ENCODE results near the gene MAGI2. TPM values are rescaled to one million over a fixed set of nuclear protein-coding genes. Genes with fewer than 3 reads are reported as not detected.

The MAGI2 gene
- total RNA-seq, 2 experiments from 2014 or later = 0.03 to 0.17 TPM

DNA sequence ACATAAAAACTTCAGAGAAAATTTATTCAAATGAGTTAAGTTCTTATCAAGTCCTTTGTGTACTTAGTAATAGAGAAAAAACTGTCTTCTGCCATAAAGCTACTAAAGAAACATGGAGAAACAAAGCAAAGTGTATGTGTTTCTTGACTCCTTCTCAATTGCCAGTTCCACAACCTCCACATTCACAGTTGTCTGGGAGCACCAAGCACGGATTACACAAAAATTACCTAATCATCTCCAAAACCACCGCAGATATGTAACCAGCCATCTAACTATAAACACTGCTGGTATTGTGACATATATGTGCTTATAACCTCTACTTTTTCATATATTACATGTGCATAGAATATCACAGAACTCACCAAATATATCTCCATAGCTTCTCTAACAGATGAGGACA lies 23.1 kb downstream of the MAGI2 start:
- Histone ChIP-seq H3K4me1 (ENCODE audit: insufficient read depth, low read length, poor library complexity, severe bottlenecking) (no peaks in the 10 kb centered on the region), H3K79me2 (ENCODE audit: insufficient read depth, low read depth, low read length) (no peaks in the 10 kb centered on the region), H3K4me3 (ENCODE audit: low read depth, low read length, poor library complexity, severe bottlenecking) (no peak overlapping the region), H3K9me2 (ENCODE audit: insufficient read depth, low read length) (no peaks in the 10 kb centered on the region), H3K36me3 (ENCODE audit: insufficient read depth, low read length) (no peaks in the 10 kb centered on the region), H2AFZ (ENCODE audit: low read length) (no peak overlapping the region), H4K20me1 (ENCODE audit: insufficient read depth, low read length) (no peaks in the 10 kb centered on the region), H3K27ac (ENCODE audit: low read depth, low read length, poor library complexity, severe bottlenecking) (no peak overlapping the region), H3K9me3 (ENCODE audit: low read length) (no peaks in the 10 kb centered on the region), H3K4me2 (ENCODE audit: low read length) (no peak overlapping the region)
- no TSS peak for BruUV-seq (replicated peaks)
- ChIA-PET CTCF (ENCODE audit: unreplicated experiment) (no interaction called here), POLR2A (interaction anchor here (0.7 kb wide), 1 partner anchor 8 kb away, joined by 5 read pairs; no protein-coding TSS in a partner anchor)
- intact Hi-C loops (cut with micrococcal nuclease; ENCODE audit: unreplicated experiment) = no loop called here
- TF ChIP-seq CTCF (conservative IDR thresholded peaks at IDR 0.05; ENCODE audit: low read length) = no peak
- TF ChIP-seq EZH2phosphoT487 (IDR thresholded peaks at IDR 0.05; ENCODE audit: borderline replicate concordance, low read depth, low read length) = no peak
- DNase-seq (ENCODE audit: low spot score) = no peak

DNA sequence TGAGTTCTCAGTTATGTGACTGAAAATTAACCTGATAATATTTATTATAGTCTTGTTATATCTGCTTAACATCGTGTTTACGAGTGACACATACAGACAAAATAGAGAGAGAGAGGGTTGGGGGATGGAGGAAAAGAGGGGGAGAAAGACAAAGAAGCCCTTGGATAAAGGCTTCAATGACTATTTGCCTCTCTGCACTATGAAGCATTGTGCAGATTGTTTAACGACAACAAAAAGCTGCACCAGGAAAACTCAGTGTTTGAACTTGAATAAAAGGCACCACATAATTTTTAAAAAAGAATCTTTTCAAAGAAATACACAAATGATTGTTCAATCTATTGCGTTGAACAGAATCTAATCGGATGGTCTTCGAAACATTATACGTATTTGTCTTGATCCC lies 27.8 kb downstream of the MAGI2 start:
- Histone ChIP-seq H3K4me1 (ENCODE audit: insufficient read depth, low read length, poor library complexity, severe bottlenecking) (no peaks in the 10 kb centered on the region), H3K4me2 (ENCODE audit: low read length) (no peak overlapping the region), H3K9me3 (ENCODE audit: low read length) (no peaks in the 10 kb centered on the region), H3K27ac (ENCODE audit: low read depth, low read length, poor library complexity, severe bottlenecking) (no peak overlapping the region), H4K20me1 (ENCODE audit: insufficient read depth, low read length) (no peaks in the 10 kb centered on the region), H3K36me3 (ENCODE audit: insufficient read depth, low read length) (no peaks in the 10 kb centered on the region), H3K9me2 (ENCODE audit: insufficient read depth, low read length) (no peaks in the 10 kb centered on the region), H3K79me2 (ENCODE audit: insufficient read depth, low read depth, low read length) (no peaks in the 10 kb centered on the region), H3K4me3 (ENCODE audit: low read depth, low read length, poor library complexity, severe bottlenecking) (no peak overlapping the region), H2AFZ (ENCODE audit: low read length) (no peak overlapping the region)
- ChIA-PET POLR2A (interaction anchor here (0.7 kb wide), 1 partner anchor 60 kb away, joined by 4 read pairs; no protein-coding TSS in a partner anchor), CTCF (ENCODE audit: unreplicated experiment) (no interaction called here)
- TF ChIP-seq CTCF (conservative IDR thresholded peaks at IDR 0.05; ENCODE audit: low read length) (no peak), EZH2phosphoT487 (IDR thresholded peaks at IDR 0.05; ENCODE audit: borderline replicate concordance, low read depth, low read length) (no peak)
- no TSS peak for BruUV-seq (replicated peaks)
- no peak for DNase-seq (ENCODE audit: low spot score)
- intact Hi-C loops (cut with micrococcal nuclease; ENCODE audit: unreplicated experiment) = no loop called here

DNA sequence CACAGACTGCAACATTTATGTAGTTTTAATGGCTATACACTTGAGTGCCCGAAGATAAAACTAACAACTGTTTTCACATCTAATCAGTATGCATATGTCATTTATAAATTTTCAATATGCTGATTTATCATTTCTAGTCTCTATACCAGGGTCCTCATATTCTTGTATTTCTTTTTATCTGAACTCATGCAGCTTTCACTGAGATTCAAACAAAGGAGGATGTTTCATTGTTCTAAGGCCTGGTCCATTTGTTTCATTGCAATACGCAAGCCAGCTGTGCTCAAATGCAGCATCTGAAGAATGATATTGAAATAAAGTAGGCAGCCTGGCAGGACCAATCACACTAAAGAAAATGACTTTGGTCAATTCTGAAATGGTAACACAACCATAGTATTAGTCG lies 31.7 kb downstream of the MAGI2 start:
- BruUV-seq (replicated peaks) = no TSS peak
- intact Hi-C loops (cut with micrococcal nuclease; ENCODE audit: unreplicated experiment) = no loop called here
- H3K4me2 ChIP-seq (ENCODE audit: low read length) = no peak overlapping the region
- no peaks in the 10 kb centered on the region for H3K4me1 ChIP-seq (ENCODE audit: insufficient read depth, low read length, poor library complexity, severe bottlenecking)
- no peaks in the 10 kb centered on the region for H4K20me1 ChIP-seq (ENCODE audit: insufficient read depth, low read length)
- no peak overlapping the region for H3K27ac ChIP-seq (ENCODE audit: low read depth, low read length, poor library complexity, severe bottlenecking)
- H2AFZ ChIP-seq (ENCODE audit: low read length) = no peak overlapping the region
- no peak overlapping the region for H3K4me3 ChIP-seq (ENCODE audit: low read depth, low read length, poor library complexity, severe bottlenecking)
- no peak for TF ChIP-seq CTCF (conservative IDR thresholded peaks at IDR 0.05; ENCODE audit: low read length)
- TF ChIP-seq EZH2phosphoT487 (IDR thresholded peaks at IDR 0.05; ENCODE audit: borderline replicate concordance, low read depth, low read length) = no peak
- no peak for DNase-seq (ENCODE audit: low spot score)
- no peaks in the 10 kb centered on the region for H3K9me3 ChIP-seq (ENCODE audit: low read length)
- no peaks in the 10 kb centered on the region for H3K79me2 ChIP-seq (ENCODE audit: insufficient read depth, low read depth, low read length)
- no peaks in the 10 kb centered on the region for H3K9me2 ChIP-seq (ENCODE audit: insufficient read depth, low read length)
- no peaks in the 10 kb centered on the region for H3K36me3 ChIP-seq (ENCODE audit: insufficient read depth, low read length)
- ChIA-PET POLR2A (interaction anchor here (0.7 kb wide), 1 partner anchor 73 kb away, joined by 3 read pairs; no protein-coding TSS in a partner anchor), CTCF (ENCODE audit: unreplicated experiment) (no interaction called here)
